GM21528 (cell line): ENCODE measurements around the gene DCC.

Source experiments
- ATAC-seq: cut with Tn5 transposase; IDR thresholded peaks from one replicate; pipeline ENCODE4 v1.9.1; 2021; ENCODE audit warnings: mild to moderate bottlenecking, moderate library complexity; ENCODE audit not compliant: unreplicated experiment, low FRiP score

The DCC gene

GRCh38 chr18:52670896-52671295 is 330.9 kb downstream of the DCC start:
- ATAC-seq: no peak

GRCh38 chr18:52678034-52678433 is 338.0 kb downstream of the DCC start:
- ATAC-seq: no peak

- no peak for ATAC-seq
Observed at GRCh38 chr18:52678551-52678950, 338.6 kb downstream of the DCC start.

- ATAC-seq: no peak
Observed at GRCh38 chr18:52679354-52679753, 339.4 kb downstream of the DCC start.

- ATAC-seq: no peak
Observed at GRCh38 chr18:52682260-52682659, 342.3 kb downstream of the DCC start.

GRCh38 chr18:52685316-52685715 is 345.3 kb downstream of the DCC start:
- no peak for ATAC-seq

- no peak for ATAC-seq
Observed at GRCh38 chr18:52691841-52692240, 351.8 kb downstream of the DCC start.

GRCh38 chr18:52694804-52695203 is 354.8 kb downstream of the DCC start:
- no peak for ATAC-seq

GRCh38 chr18:52700116-52700515 is 360.1 kb downstream of the DCC start:
- ATAC-seq: no peak

- no peak for ATAC-seq
Observed at GRCh38 chr18:52700816-52701215, 360.8 kb downstream of the DCC start.

- ATAC-seq: no peak
Observed at GRCh38 chr18:52701219-52701935, 361.4 kb downstream of the DCC start.

- ATAC-seq: no peak
Observed at GRCh38 chr18:52715421-52715820, 375.4 kb downstream of the DCC start.

- ATAC-seq: no peak
Observed at GRCh38 chr18:52715991-52716390, 376.0 kb downstream of the DCC start.

GRCh38 chr18:52716973-52717372 is 377.0 kb downstream of the DCC start:
- ATAC-seq: no peak

GRCh38 chr18:52722904-52723303 is 382.9 kb downstream of the DCC start:
- ATAC-seq: no peak

GRCh38 chr18:52723550-52723970 is 383.6 kb downstream of the DCC start:
- ATAC-seq: no peak

GRCh38 chr18:52730972-52731619 is 391.1 kb downstream of the DCC start:
- no peak for ATAC-seq

- no peak for ATAC-seq
Observed at GRCh38 chr18:52738946-52739345, 398.9 kb downstream of the DCC start.

- no peak for ATAC-seq
Observed at GRCh38 chr18:52746986-52747385, 407.0 kb downstream of the DCC start.

- ATAC-seq: no peak
Observed at GRCh38 chr18:52747869-52748268, 407.9 kb downstream of the DCC start.

- no peak for ATAC-seq
Observed at GRCh38 chr18:52748343-52748742, 408.3 kb downstream of the DCC start.

GRCh38 chr18:52749542-52749941 is 409.5 kb downstream of the DCC start:
- no peak for ATAC-seq
